ENCODE measurements around the gene IGSF3.
"Not testable (repeated sequence)": the region's sequence is repeated elsewhere in the genome, so short reads cannot be mapped to it uniquely, and the experiment has no call there.

IGSF3 gene

DNA sequence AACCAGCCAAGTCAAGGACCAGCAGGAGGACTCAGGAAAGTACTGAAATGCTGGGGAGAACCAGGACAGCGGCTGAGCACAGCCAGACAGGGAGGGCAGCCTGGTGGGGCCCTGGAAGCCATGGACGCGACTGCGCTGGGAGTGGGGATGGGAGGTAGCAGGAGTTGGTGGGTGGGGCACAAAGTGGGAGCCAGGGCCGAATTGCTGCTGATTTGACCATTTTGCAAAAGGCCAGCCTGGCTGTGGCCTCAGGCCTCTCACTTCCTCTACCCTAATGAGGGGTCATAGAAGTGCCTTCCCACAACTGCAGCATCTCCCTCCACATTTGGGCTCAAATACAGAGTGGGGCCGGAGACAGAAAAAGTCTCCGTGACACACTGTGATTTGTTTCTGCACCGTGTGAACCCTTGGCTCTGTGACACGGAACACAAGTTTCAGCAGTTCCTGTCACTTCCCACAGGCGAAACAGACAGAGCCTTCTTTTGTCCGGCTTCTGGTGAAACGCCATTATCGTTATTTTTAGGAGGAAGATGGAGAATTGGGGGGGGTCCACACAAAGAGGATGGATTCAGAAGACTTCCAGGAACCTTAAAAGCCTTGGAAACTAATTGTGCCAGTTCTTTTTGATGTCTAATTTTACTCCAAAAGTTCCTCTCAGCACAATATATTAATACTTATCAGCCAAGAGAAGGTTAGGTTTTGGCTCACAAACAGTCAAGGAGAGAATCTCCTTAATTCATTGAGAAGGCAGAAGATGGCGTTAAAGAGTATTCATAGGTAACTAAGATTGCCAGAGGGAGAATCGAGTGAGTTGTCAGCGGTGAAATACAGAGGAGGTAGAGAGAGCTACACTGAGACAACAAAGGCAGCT, 21.5 kb downstream of the IGSF3 start:
- not testable (repeated sequence) for H3K79me2 ChIP-seq (ENCODE audit: control insufficient read depth, insufficient read depth, low read length, unreplicated experiment); H3K4me3 ChIP-seq (ENCODE audit: low read depth, low read length); H3K4me1 ChIP-seq (ENCODE audit: control insufficient read depth, insufficient read depth, low read length, unreplicated experiment); H3K27ac ChIP-seq (ENCODE audit: low read depth, low read length); H3K27me3 ChIP-seq (ENCODE audit: insufficient read depth, low read length); H3K36me3 ChIP-seq (ENCODE audit: insufficient read depth, low read length); H2AFZ ChIP-seq (ENCODE audit: low read length, unreplicated experiment)

DNA sequence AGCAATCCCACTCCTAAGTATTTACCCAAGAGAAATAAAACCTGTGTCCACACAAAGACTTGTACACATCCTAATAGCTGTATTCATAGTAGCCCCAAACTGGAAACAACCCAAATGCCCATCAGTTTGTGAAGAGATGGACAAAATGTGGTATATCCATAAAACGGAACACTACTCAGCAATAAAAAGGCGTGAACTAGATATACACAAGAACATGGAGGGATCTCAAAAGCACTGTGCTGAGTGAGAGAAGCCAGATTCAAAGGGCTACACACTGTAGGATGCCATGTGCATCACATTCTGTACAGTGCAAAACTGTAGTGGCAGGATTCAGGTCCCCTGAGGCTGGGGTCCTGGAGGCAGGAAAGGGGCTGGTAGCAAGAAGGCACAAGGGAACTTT, 22.5 kb downstream of the IGSF3 start:
- not testable (repeated sequence) for H3K27ac ChIP-seq (ENCODE audit: low read depth, low read length); H3K36me3 ChIP-seq (ENCODE audit: insufficient read depth, low read length); H2AFZ ChIP-seq (ENCODE audit: low read length, unreplicated experiment); H3K79me2 ChIP-seq (ENCODE audit: control insufficient read depth, insufficient read depth, low read length, unreplicated experiment); H3K27me3 ChIP-seq (ENCODE audit: insufficient read depth, low read length); H3K4me1 ChIP-seq (ENCODE audit: control insufficient read depth, insufficient read depth, low read length, unreplicated experiment); H3K4me3 ChIP-seq (ENCODE audit: low read depth, low read length)

DNA sequence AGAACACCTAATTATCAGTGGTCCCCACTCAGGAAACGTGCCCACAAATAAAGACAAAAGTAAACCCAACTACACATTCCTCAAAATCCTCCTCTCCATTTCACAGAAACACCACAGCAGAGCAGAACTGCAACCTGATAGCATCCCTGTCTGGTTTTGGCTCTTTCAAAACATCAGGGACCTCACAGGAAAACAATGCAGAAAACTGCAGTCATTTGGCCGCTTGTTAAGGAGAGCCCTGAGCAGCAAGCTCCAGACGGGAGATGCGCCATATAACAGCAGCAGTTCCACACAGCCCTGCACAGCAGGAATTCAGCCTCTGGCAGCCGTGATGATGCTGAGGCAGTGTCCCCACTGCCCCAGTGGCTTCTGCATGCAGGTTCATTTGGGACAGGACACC, 23.4 kb downstream of the IGSF3 start:
- not testable (repeated sequence) for H3K27ac ChIP-seq (ENCODE audit: low read depth, low read length)

DNA sequence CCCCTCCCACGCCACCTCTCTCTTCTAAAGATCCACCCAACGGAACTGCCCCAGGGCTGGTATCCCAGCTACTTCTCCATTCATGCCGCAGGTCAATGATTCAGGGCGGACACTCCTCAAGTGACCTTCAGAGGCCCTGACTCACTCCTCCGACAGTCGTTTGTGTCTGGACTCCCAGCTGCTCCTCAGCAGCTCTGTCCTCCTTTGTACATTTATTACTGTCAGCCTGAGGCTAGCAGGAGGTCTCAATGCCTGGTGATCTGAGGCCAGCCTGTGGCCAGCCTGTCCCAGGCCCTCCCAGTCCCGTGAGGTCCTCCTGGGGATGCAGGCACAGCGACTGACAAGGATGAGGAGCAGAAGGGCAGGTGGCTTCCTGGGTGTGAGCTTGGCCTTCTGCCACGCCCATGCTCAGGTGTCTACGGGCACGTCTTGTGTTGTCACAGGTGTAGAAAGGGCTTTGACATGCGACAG, 24.2 kb downstream of the IGSF3 start:
- not testable (repeated sequence) for H3K27ac ChIP-seq (ENCODE audit: low read depth, low read length)

More for the DNA sequence above, 23.4 kb downstream of the IGSF3 start:
- not testable (repeated sequence) for H3K79me2 ChIP-seq (ENCODE audit: control insufficient read depth, insufficient read depth, low read length, unreplicated experiment); H2AFZ ChIP-seq (ENCODE audit: low read length, unreplicated experiment); H3K36me3 ChIP-seq (ENCODE audit: insufficient read depth, low read length); H3K4me3 ChIP-seq (ENCODE audit: low read depth, low read length); H3K4me1 ChIP-seq (ENCODE audit: control insufficient read depth, insufficient read depth, low read length, unreplicated experiment); H3K27me3 ChIP-seq (ENCODE audit: insufficient read depth, low read length)

DNA sequence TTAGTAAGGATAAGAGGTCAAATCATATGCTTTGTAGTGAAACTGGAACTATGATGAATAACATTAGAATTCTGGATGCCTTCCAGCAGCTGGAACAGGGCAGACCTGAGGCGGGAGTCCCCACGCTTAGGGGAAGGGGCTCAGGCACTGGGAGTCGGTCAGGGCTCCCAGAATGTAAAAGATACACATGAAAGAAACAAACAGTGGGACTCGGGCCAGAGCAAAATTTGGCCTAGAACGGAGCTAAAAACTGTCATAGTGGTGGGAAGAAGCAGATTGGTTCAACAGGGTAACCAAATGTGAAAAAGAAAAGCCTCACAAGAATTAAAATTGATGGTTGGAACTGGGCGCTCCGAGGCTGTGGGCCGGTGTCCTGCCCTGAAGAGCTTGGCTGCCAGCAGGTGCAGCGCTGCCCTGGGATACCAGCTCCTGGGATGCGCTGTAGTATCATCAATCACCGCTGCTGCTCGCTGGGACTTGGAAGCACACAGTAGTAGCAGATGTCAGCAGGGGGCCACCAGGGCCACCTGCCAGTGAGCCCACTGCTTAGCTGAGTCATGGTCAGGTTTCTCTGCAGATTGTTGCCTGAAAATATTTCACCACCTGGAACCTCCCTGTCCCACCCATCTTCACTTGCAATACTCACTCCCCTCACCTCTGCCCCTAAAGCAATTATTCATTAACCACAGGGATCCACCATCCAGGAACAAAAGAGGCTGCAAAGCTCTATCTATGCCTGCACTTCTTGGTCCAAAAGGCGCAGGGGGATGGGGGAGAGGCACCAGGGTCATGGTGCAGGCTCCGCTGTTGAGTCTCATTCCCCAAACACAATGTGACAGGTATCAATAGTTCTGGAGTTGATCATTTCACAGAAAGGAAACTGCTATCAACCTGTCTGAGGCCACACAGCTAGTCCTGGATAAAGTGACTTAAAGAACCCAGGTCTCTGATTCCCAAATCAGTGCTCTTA, 24.9 kb downstream of the IGSF3 start:
- H3K4me3 ChIP-seq (ENCODE audit: low read depth, low read length); H2AFZ ChIP-seq (ENCODE audit: low read length, unreplicated experiment); H3K27me3 ChIP-seq (ENCODE audit: insufficient read depth, low read length); H3K27ac ChIP-seq (ENCODE audit: low read depth, low read length); H3K4me1 ChIP-seq (ENCODE audit: control insufficient read depth, insufficient read depth, low read length, unreplicated experiment); H3K79me2 ChIP-seq (ENCODE audit: control insufficient read depth, insufficient read depth, low read length, unreplicated experiment); H3K36me3 ChIP-seq (ENCODE audit: insufficient read depth, low read length): not testable (repeated sequence)

More for the DNA sequence above, 24.2 kb downstream of the IGSF3 start:
- H3K79me2 ChIP-seq (ENCODE audit: control insufficient read depth, insufficient read depth, low read length, unreplicated experiment); H3K27me3 ChIP-seq (ENCODE audit: insufficient read depth, low read length); H3K36me3 ChIP-seq (ENCODE audit: insufficient read depth, low read length); H3K4me1 ChIP-seq (ENCODE audit: control insufficient read depth, insufficient read depth, low read length, unreplicated experiment); H2AFZ ChIP-seq (ENCODE audit: low read length, unreplicated experiment); H3K4me3 ChIP-seq (ENCODE audit: low read depth, low read length): not testable (repeated sequence)

DNA sequence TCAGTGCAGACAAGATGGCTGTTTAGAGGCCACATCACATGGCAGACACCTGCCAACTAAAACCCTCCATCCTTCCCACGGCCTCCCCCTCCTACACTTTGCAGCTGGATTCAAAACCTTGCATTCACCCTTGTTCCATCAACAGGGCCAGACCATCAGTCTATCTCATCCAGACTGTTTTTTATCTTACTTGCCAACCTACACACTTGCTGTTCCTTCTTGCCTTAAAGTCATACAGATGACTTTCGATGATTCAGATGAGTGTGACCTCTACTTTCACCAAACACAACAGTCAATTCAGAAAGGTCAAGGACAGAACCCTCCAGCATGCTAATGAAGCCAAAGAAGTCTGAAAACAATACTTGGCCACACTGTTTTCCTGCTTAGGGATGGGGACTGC, 29.9 kb downstream of the IGSF3 start:
- H3K4me3 ChIP-seq (ENCODE audit: low read depth, low read length); H3K27me3 ChIP-seq (ENCODE audit: insufficient read depth, low read length); H3K36me3 ChIP-seq (ENCODE audit: insufficient read depth, low read length); H3K27ac ChIP-seq (ENCODE audit: low read depth, low read length); H3K79me2 ChIP-seq (ENCODE audit: control insufficient read depth, insufficient read depth, low read length, unreplicated experiment); H3K4me1 ChIP-seq (ENCODE audit: control insufficient read depth, insufficient read depth, low read length, unreplicated experiment); H2AFZ ChIP-seq (ENCODE audit: low read length, unreplicated experiment): not testable (repeated sequence)

DNA sequence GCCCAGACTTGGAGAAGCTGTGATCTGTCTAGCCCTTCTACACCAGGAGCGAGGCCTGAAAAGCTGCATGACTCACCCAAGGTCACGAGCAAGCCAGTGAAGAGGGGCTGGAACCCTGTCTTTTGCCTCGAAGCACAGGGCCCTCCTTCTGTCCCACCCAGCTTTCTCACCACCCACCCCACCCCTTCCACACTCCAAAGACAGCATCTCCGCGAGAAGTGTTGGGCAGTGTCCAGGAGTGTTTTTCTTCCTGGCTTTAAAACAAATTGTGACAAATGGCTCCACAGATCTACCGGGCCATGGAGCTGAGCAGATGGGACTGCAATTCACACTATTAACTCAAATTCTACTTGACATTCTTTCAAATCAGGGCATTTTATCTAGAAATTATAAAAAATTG, 30.9 kb downstream of the IGSF3 start:
- peaks cover 14% of the 10 kb centered on the region for H3K27me3 ChIP-seq (ENCODE audit: insufficient read depth, low read length)
- H3K79me2 ChIP-seq (ENCODE audit: control insufficient read depth, insufficient read depth, low read length, unreplicated experiment); H3K4me1 ChIP-seq (ENCODE audit: control insufficient read depth, insufficient read depth, low read length, unreplicated experiment): not testable (repeated sequence)

DNA sequence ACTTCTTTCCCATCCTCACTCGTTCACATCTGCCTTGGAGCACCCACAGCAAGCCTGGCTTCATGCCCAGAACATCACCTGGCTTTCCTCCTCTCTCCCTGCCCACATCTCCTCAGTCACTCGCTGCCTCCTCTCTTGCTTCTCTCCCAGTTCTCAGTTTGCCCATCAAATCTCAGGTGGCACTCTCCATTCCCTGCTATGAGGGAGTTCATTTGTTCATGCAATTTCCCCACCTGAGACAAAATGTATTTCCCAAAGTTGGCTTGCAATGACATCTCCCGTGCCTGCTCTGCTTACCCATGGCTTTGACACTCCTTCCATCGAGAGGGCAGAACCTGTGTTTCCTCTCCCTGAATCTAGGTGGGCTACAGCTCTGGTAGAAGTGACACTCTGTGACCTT, 33.1 kb downstream of the IGSF3 start:
- not testable (repeated sequence) for H3K27ac ChIP-seq (ENCODE audit: low read depth, low read length); H3K36me3 ChIP-seq (ENCODE audit: insufficient read depth, low read length); H3K4me3 ChIP-seq (ENCODE audit: low read depth, low read length); H3K79me2 ChIP-seq (ENCODE audit: control insufficient read depth, insufficient read depth, low read length, unreplicated experiment); H3K4me1 ChIP-seq (ENCODE audit: control insufficient read depth, insufficient read depth, low read length, unreplicated experiment); H2AFZ ChIP-seq (ENCODE audit: low read length, unreplicated experiment)
- H3K27me3 ChIP-seq (ENCODE audit: insufficient read depth, low read length): peaks cover 14% of the 10 kb centered on the region

More for the DNA sequence above, 30.9 kb downstream of the IGSF3 start:
- not testable (repeated sequence) for H3K36me3 ChIP-seq (ENCODE audit: insufficient read depth, low read length); H3K27ac ChIP-seq (ENCODE audit: low read depth, low read length); H2AFZ ChIP-seq (ENCODE audit: low read length, unreplicated experiment); H3K4me3 ChIP-seq (ENCODE audit: low read depth, low read length)

DNA sequence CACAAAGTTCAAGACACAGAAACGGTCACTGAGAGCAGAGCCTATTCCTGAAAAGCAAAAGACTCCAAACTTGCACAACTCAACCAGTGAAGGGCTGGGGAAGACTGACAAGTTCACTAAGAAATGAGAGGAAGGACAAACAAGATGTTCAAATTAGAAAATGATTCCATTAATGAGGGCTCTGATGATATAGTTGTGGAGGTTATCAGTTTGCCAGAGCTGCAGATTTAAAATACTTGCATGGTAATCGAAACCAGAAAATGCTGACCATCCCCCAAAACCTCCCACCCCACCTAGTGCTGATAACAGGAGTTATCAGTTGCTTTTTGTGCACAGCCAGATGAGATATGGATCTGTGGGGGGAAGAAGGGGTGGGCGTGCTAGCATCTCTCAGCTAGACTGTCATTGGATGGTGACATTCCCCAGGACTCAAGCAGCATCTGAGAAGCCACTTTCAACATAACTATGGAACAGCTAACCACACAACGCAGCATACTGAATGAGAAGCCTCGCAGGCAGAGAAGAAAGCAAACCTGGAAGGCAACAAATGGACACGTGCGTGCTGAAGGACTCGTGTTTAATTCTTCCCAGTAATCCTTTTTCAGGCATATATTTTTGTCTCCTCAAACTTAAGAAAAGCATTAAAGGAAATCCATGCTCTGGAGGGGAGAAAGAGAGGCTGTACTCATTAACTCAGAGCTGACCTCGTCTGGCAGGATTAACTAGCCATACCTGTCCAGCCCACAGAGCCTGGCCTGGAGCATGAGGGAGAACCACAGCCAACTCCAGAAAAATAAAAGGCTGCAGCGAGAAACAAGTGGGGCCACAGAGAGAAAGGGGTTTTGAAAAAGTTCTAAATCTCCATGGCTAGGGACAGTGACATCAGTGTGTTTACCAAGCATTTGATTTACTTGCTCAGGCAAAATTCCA, 35.3 kb downstream of the IGSF3 start:
- H3K4me1 ChIP-seq (ENCODE audit: control insufficient read depth, insufficient read depth, low read length, unreplicated experiment); H3K36me3 ChIP-seq (ENCODE audit: insufficient read depth, low read length); H2AFZ ChIP-seq (ENCODE audit: low read length, unreplicated experiment); H3K79me2 ChIP-seq (ENCODE audit: control insufficient read depth, insufficient read depth, low read length, unreplicated experiment); H3K27ac ChIP-seq (ENCODE audit: low read depth, low read length); H3K4me3 ChIP-seq (ENCODE audit: low read depth, low read length): not testable (repeated sequence)
- H3K27me3 ChIP-seq (ENCODE audit: insufficient read depth, low read length): peaks cover 14% of the 10 kb centered on the region

DNA sequence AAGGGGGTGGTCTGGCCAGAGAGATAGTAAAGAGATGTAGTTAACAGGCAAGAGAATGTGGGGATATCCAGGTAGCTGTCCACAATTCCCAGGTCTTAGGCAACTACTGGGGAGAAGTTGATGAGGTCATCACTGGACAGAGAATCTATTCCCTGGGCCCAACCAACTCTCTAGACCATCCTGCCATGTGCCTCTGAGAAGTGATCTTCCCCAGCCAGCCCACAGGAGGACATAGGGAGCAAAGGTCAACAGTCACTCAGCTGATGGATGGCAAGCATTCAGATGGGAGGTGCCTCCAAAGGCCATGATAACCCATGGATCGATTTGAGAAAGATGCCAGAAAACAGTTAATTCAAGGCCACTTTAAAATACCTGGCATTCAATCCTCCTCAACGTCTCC, 36.0 kb downstream of the IGSF3 start:
- not testable (repeated sequence) for H3K79me2 ChIP-seq (ENCODE audit: control insufficient read depth, insufficient read depth, low read length, unreplicated experiment); H3K27ac ChIP-seq (ENCODE audit: low read depth, low read length)

More for the DNA sequence above, 36.0 kb downstream of the IGSF3 start:
- H3K27me3 ChIP-seq (ENCODE audit: insufficient read depth, low read length): peaks cover 14% of the 10 kb centered on the region
- H3K4me1 ChIP-seq (ENCODE audit: control insufficient read depth, insufficient read depth, low read length, unreplicated experiment); H2AFZ ChIP-seq (ENCODE audit: low read length, unreplicated experiment); H3K36me3 ChIP-seq (ENCODE audit: insufficient read depth, low read length); H3K4me3 ChIP-seq (ENCODE audit: low read depth, low read length): not testable (repeated sequence)

Measured in ACC112 (cell line).